A204.1 (cell line): ENCODE results near the gene RFC3.

Source experiments
- FAIRE-seq: peaks from 2 replicates; lab custom pipeline; 2012; peaks lifted over from hg19 to GRCh38; lab: Jason Lieb, UNC

RFC3 gene

DNA sequence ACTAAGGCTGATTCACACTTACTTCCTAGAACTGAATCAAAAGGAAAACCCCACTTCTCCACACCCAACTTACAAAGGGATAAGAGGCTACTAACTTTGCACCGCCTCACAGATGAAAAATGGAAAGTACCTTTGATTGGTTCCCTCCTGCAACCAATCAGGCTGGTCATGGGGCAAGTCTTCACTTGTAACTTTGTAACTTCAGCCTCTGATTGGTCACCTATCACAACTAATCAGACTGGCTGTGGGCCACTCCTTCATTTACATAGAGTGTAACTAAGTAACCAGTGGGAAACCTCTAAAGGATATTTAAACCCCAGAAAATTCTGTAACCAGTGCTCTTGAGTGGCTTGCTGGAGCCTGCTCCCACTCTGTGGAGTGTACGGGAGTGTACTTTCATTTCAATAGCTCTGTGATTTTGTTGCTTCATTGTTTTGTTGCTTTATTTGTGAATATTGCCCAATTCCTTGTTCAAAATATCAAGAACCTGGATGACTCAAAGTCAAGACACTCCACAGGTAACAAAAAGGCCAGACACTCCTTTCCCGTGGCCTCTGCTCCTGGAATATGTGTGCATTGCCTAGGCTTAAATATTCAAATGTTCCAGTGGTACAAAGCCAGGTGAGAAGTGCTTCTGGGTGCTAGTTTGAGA is 50.5 kb downstream of the RFC3 start:
- FAIRE-seq: no peak

GRCh38 chr13:33869005-33869404 is 51.1 kb downstream of the RFC3 start:
- no peak for FAIRE-seq

DNA sequence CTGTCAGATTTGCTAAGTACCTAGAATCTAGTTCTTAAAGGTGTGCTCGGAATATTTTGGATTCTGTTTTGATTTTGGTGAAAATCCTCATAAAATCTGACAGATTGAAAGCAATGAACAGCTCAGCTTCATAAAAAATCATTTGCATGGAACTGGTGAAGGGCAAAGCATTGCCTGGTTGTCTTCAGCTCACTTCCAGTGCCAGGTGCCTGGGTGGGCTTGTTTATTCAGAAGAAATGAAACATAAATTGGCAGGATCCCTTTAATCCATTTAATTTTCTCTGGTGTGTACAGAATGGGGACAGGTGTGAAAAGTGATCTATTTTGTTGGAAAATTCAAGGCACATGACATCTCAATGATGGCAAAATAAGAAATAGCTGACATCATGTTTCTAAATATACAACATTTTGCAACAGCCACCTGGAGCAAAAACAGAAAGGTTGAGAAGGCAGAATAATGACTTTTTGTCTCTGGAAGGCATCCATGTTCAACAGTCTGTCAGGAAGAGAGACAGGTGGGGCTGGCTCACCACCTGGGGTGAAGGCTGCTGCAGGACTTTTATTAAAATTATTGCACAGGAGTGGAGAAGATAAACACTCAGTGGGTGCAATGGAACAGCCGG is 52.2 kb downstream of the RFC3 start:
- no peak for FAIRE-seq

DNA sequence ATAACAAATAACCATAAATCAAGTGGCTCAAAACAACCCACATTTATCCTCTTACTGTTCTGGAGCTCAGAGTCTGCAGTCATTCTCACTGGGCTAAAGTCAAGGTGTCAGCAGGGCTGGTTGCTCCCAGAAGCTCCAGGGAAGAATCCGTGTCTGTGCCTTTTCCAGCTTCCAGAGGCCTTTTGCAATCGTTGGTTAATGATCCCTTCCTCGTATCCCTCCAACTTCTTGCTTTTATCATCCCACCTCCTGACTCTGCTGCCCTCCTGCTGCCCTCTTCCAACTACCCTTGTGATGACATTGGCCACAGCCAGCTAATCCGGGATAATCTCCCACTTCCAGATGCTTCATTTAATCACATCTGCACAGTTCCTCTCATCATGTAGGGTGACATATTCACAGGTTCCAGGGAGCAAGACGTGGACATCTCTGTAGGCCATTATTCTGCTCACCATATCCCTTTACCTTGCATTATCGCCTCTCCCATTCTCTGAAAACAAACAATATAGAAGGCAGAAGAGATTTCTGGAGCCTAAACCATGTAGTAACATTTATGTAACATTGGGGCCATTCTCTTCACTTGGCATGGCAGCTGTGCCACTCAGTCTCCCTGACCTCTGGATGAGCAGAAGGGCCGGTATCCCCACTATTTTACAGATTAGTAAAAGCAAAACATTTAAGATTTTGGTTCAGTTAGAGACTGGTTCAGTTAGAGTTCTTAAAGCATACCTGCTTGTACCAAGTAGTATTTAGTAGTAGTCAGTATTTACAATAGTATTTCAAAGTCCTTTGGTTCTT is 53.5 kb downstream of the RFC3 start:
- no peak for FAIRE-seq

GRCh38 chr13:33872005-33872351 is 54.0 kb downstream of the RFC3 start:
- FAIRE-seq: no peak

DNA sequence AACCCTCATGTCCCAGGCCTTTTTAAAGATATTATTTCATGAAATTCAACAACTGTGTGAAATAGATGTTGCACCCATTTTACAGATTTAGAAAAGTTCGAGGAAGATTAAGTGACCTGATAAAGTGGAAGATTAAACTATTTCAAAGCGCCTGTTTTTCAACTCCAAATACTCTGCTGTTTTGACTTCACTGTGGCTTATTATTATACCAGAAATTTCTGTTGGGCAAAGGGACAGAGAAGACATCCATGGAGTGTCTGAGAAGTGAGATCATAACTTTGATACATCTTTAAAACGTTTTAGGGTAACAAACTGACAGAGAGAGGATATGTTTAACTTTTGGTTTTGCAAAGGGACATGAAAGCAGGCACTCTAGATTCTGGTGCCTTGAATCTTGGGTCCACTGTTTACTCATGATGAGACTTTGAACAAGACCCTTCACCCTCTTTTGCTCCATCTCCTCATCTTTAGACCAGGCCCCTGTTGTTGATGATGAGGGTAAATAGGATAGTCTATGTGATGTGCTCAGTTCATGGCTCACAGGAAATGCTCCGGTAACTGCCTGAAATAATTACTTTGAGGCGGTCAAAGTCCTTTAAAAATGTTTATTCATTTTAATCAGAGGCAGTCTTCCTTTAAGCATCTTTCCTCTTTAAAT is 55.4 kb downstream of the RFC3 start:
- FAIRE-seq: no peak

GRCh38 chr13:33874871-33875270 is 56.9 kb downstream of the RFC3 start:
- FAIRE-seq: no peak

DNA sequence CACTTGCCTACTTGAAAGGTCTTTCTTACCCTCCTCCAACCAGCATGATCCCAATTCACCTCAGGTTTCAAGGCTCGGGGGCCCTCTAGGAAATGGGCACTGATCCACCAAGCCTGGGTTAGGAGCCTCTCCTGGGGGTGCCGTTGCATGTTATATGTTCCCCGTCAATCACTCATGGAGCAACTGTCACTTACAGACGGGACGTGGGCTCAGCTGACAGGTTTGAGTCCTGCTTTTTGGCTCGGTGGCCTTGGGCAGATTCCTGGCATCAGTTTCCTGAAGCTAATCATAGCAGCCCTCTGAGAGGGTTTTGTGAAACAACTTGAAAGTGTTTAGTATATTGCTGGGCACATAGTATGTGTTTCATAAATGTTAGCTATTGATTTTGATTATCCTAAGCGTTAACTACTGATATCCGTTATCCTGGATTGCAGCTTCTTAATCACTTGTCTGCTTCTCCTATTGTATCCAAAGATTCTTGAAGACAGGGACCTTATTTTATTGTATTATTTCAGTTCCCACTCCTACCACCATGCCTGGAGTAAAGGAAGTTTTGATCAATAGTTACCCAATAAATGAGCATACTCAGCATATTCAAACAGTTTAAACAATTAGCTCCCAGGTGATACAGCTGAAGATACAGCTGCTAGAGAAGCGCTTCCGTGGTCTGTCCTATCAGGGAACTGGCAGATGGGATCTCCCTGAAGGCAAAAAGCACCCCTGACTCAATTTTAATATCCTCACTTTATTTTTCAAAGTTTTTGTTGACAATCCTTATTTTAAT is 57.9 kb downstream of the RFC3 start:
- no peak for FAIRE-seq

GRCh38 chr13:33876716-33877394 is 58.9 kb downstream of the RFC3 start:
- no peak for FAIRE-seq

DNA sequence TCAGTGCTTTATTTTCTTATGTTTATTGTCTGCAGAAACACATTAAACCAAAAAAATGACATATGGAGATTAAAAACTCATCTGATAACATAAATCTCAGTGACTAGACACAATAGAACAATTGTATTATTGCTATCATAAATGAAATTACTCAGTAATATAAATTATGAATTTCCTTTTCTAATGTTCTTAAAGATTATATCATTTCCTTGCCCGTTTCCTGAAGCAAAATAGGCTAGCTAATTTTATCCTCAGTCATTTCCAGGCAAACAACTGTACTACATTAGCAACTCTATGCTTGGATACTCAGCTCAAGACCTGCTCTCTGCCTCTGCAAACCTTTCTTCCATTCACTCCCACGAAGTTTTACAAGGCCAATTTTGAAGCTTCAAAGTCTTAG is 61.2 kb downstream of the RFC3 start:
- FAIRE-seq: no peak

DNA sequence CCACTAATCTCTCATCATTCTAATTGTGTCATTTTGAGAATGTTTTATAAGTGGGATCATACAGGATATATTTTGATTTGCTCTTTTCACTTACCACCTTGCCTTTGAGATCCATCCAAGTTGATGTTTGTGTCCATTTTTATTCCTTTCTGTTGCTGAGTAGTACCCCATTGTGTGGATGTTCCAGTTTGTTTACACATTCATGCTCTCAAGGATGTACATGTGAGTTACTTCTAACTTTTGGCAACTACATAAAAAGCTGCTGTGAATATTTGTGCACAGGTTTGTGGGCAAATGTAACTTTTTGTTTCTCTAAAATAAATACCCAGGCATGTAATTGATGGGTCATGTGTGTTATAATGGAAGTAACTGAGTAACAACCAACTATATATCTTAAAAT is 64.9 kb downstream of the RFC3 start:
- no peak for FAIRE-seq

DNA sequence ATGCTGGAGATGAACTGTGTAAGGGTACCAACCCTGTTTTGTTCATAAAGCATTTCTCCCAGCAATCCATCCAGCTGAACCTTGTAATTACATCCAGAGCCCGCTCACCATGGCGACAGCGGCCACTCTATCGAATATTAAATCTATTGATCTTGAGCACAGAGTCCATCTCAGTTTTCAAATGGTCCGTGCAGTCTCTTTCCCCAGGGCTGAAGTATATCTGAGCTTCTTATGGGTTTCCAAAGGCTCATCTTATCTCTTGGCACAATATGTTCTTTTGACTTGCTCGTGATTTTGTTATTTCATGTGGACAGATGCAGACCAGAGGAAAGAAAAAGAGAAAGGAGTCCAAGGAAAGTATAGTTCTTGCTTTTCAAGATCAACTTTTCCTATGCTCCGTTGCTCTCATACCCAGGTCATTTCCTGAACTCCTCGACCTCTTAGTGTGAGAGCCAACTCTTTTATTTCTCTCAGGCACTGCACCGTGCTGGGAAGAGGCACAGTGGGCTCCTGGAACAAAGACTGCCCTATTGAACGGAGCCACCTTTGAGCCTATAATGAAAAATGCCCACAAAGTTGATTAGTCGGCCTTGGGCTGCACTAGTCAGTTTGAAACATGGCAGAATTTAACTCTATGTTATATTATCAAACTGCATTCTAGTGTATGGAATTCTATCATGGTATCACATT is 66.7 kb downstream of the RFC3 start:
- no peak for FAIRE-seq
